HEK293 (cell line): ENCODE data around the gene EPOP.

ENCODE experiments used
- HOXA7 ChIP-seq: sonication (generic); formaldehyde crosslinking; IDR thresholded peaks from 2 replicates; pipeline ENCODE4 v1.8.1; 2022; ENCODE audit warnings: missing genetic modification reagents, borderline replicate concordance
- HOXC10 ChIP-seq: sonication (generic); formaldehyde crosslinking; IDR thresholded peaks from 2 replicates; pipeline ENCODE4 v1.8.1; 2023; ENCODE audit warnings: mild to moderate bottlenecking, missing genetic modification reagents
- KLF1 ChIP-seq: fragments of 450-650 bp; formaldehyde crosslinking; IDR thresholded peaks from 2 replicates; pipeline ENCODE4 v1.5.1; 2016; ENCODE audit warnings: missing biosample characterization, missing genetic modification characterization
- KLF16 ChIP-seq: fragments of 450-650 bp; formaldehyde crosslinking; IDR thresholded peaks from 2 replicates; pipeline ENCODE4 v1.5.1; 2017; ENCODE audit warnings: missing biosample characterization, missing genetic modification characterization
- KLF8 ChIP-seq: fragments of 450-650 bp; formaldehyde crosslinking; IDR thresholded peaks from 2 replicates; pipeline ENCODE4 v1.5.1; 2016; ENCODE audit warnings: missing biosample characterization, missing genetic modification characterization
- PRDM1 ChIP-seq: fragments of 450-650 bp; formaldehyde crosslinking; IDR thresholded peaks from 2 replicates; pipeline ENCODE4; 2016; ENCODE audit warnings: missing biosample characterization, missing genetic modification characterization
- WT1 ChIP-seq: fragments of 450-650 bp; formaldehyde crosslinking; IDR thresholded peaks from 2 replicates; pipeline ENCODE4 v1.5.1; 2016; ENCODE audit warnings: missing biosample characterization, missing genetic modification characterization
- ZBTB1 ChIP-seq: fragments of 450-650 bp; formaldehyde crosslinking; IDR thresholded peaks from 2 replicates; pipeline ENCODE4 v1.5.1; 2016; ENCODE audit warnings: missing biosample characterization, missing genetic modification characterization
- ZBTB7A ChIP-seq: fragments of 450-650 bp; formaldehyde crosslinking; IDR thresholded peaks from 2 replicates; pipeline ENCODE4 v1.5.1; 2016; ENCODE audit warnings: low read depth, missing biosample characterization, missing genetic modification characterization
- ZFHX2 ChIP-seq: fragments of 450-650 bp; formaldehyde crosslinking; conservative IDR thresholded peaks from 2 replicates; pipeline ENCODE4 v1.5.1; 2016; ENCODE audit warnings: missing biosample characterization, missing genetic modification characterization
- ZIC2 ChIP-seq: fragments of 450-650 bp; formaldehyde crosslinking; IDR thresholded peaks from 2 replicates; pipeline ENCODE4 v1.5.1; 2016; ENCODE audit warnings: missing biosample characterization, missing genetic modification characterization
- ZNF239 ChIP-seq: fragments of 450-650 bp; formaldehyde crosslinking; IDR thresholded peaks from 2 replicates; pipeline ENCODE4 v1.5.1; 2016; ENCODE audit warnings: missing biosample characterization, missing genetic modification characterization
- ZNF24 ChIP-seq: fragments of 450-650 bp; formaldehyde crosslinking; IDR thresholded peaks from 2 replicates; pipeline ENCODE4 v1.5.1; 2016; ENCODE audit warnings: missing biosample characterization, missing genetic modification characterization
- ZNF350 ChIP-seq: fragments of 450-650 bp; formaldehyde crosslinking; IDR thresholded peaks from 2 replicates; pipeline ENCODE4 v1.5.0; 2017; ENCODE audit warnings: missing biosample characterization, mild to moderate bottlenecking, missing genetic modification characterization
- ZNF501 ChIP-seq: fragments of 450-650 bp; formaldehyde crosslinking; IDR thresholded peaks from 2 replicates; pipeline ENCODE4 v1.5.1; 2016; ENCODE audit warnings: missing biosample characterization, missing genetic modification characterization
- ZNF521 ChIP-seq: fragments of 450-650 bp; formaldehyde crosslinking; IDR thresholded peaks from 2 replicates; pipeline ENCODE4 v1.5.1; 2017; ENCODE audit warnings: missing biosample characterization, mild to moderate bottlenecking, missing genetic modification characterization
- ZNF548 ChIP-seq: fragments of 450-650 bp; formaldehyde crosslinking; IDR thresholded peaks from 2 replicates; pipeline ENCODE4 v1.5.1; 2016; ENCODE audit warnings: missing biosample characterization, missing genetic modification characterization
- ZNF549 ChIP-seq: fragments of 450-650 bp; IDR thresholded peaks from 2 replicates; pipeline ENCODE4 v1.5.1; 2018; ENCODE audit warnings: missing biosample characterization, missing genetic modification characterization, mild to moderate bottlenecking, inconsistent platforms, moderate library complexity
- ZNF626 ChIP-seq: fragments of 450-650 bp; sonication (Bioruptor Pico); formaldehyde crosslinking; IDR thresholded peaks from 2 replicates; pipeline ENCODE4 v1.5.1; 2018; ENCODE audit warnings: missing biosample characterization, missing genetic modification characterization, inconsistent platforms
- ZNF654 ChIP-seq: fragments of 450-650 bp; formaldehyde crosslinking; IDR thresholded peaks from 2 replicates; pipeline ENCODE4 v1.5.1; 2016; ENCODE audit warnings: low read depth, missing biosample characterization, missing genetic modification characterization
- ZNF658 ChIP-seq: fragments of 450-650 bp; formaldehyde crosslinking; IDR thresholded peaks from 2 replicates; pipeline ENCODE4; 2016; ENCODE audit warnings: missing biosample characterization, missing genetic modification characterization
- ZNF670 ChIP-seq: fragments of 450-650 bp; formaldehyde crosslinking; IDR thresholded peaks from 2 replicates; pipeline ENCODE4 v1.5.1; 2016; ENCODE audit warnings: missing biosample characterization, missing genetic modification characterization, low read depth
- ZNF677 ChIP-seq: fragments of 450-650 bp; IDR thresholded peaks from 2 replicates; pipeline ENCODE4 v1.5.0; 2018; ENCODE audit warnings: missing biosample characterization, mild to moderate bottlenecking, missing genetic modification characterization, moderate library complexity
- ZNF768 ChIP-seq: fragments of 450-650 bp; formaldehyde crosslinking; IDR thresholded peaks from 2 replicates; pipeline ENCODE4 v1.5.1; 2018; ENCODE audit warnings: missing biosample characterization, mild to moderate bottlenecking, missing genetic modification characterization
- ZNF777 ChIP-seq: fragments of 450-650 bp; formaldehyde crosslinking; IDR thresholded peaks from 2 replicates; pipeline ENCODE4 v1.5.1; 2017; ENCODE audit warnings: missing biosample characterization, missing genetic modification characterization, borderline replicate concordance
- ZNF792 ChIP-seq: fragments of 450-650 bp; formaldehyde crosslinking; IDR thresholded peaks from 2 replicates; pipeline ENCODE4 v1.5.1; 2016; ENCODE audit warnings: missing biosample characterization, missing genetic modification characterization
- ZNF830 ChIP-seq: fragments of 450-650 bp; IDR thresholded peaks from 2 replicates; pipeline ENCODE4 v1.5.0; 2018; ENCODE audit warnings: missing biosample characterization, missing genetic modification characterization, low read depth, mild to moderate bottlenecking, moderate library complexity
- ZXDB ChIP-seq: fragments of 450-650 bp; formaldehyde crosslinking; IDR thresholded peaks from 2 replicates; pipeline ENCODE4 v1.5.1; 2016; ENCODE audit warnings: missing biosample characterization, missing genetic modification characterization
- TF ChIP-seq, protein P1 (sequence below): fragments of 450-650 bp; formaldehyde crosslinking; IDR thresholded peaks from 2 replicates; pipeline ENCODE4 v1.5.1; 2016; ENCODE audit warnings: missing biosample characterization, missing genetic modification characterization, low read depth
- TF ChIP-seq, protein P2 (sequence below): fragments of 450-650 bp; formaldehyde crosslinking; IDR thresholded peaks from 2 replicates; pipeline ENCODE4 v1.5.1; 2016; ENCODE audit warnings: missing biosample characterization, missing genetic modification characterization
- TF ChIP-seq, protein P3 (sequence below): fragments of 450-650 bp; formaldehyde crosslinking; optimal IDR thresholded peaks from 2 replicates; pipeline ENCODE3; 2016; ENCODE audit warnings: missing biosample characterization, mild to moderate bottlenecking, missing genetic modification characterization
- TF ChIP-seq, protein P4 (sequence below): fragments of 450-650 bp; formaldehyde crosslinking; IDR thresholded peaks from 2 replicates; pipeline ENCODE4 v1.5.1; 2016; ENCODE audit warnings: missing biosample characterization, missing genetic modification characterization

Gene EPOP

GRCh38 chr17:38703742-38704605 lies 29.2 kb upstream of the EPOP start (continued):
- TF ChIP-seq, protein P1, sequence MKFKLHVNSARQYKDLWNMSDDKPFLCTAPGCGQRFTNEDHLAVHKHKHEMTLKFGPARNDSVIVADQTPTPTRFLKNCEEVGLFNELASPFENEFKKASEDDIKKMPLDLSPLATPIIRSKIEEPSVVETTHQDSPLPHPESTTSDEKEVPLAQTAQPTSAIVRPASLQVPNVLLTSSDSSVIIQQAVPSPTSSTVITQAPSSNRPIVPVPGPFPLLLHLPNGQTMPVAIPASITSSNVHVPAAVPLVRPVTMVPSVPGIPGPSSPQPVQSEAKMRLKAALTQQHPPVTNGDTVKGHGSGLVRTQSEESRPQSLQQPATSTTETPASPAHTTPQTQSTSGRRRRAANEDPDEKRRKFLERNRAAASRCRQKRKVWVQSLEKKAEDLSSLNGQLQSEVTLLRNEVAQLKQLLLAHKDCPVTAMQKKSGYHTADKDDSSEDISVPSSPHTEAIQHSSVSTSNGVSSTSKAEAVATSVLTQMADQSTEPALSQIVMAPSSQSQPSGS: no peak
- TF ChIP-seq, protein P2, sequence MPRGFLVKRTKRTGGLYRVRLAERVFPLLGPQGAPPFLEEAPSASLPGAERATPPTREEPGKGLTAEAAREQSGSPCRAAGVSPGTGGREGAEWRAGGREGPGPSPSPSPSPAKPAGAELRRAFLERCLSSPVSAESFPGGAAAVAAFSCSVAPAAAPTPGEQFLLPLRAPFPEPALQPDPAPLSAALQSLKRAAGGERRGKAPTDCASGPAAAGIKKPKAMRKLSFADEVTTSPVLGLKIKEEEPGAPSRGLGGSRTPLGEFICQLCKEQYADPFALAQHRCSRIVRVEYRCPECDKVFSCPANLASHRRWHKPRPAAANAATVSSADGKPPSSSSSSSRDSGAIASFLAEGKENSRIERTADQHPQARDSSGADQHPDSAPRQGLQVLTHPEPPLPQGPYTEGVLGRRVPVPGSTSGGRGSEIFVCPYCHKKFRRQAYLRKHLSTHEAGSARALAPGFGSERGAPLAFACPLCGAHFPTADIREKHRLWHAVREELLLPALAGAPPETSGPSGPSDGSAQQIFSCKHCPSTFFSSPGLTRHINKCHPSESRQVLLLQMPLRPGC (tag by site-specific recombination): no peak
- TF ChIP-seq KLF8 (peak; percentile 87; the same call in 1 of the 2 replicates), ZNF24 (tag by site-specific recombination) (peak; percentile 74), ZNF658 (no peak), PRDM1 (tag by site-specific recombination) (no peak), ZNF777 (tag by site-specific recombination) (no peak), ZNF677 (tag by site-specific recombination) (no peak), ZBTB1 (tag by site-specific recombination) (peak; percentile 6; the same call in 1 of the 2 replicates), ZNF501 (tag by site-specific recombination) (peak; percentile 59; the same call in 1 of the 2 replicates), ZNF792 (tag by site-specific recombination) (no peak; the same call in 1 of the 2 replicates), ZNF239 (tag by site-specific recombination) (no peak), HOXC10 (CRISPR knock-in tag) (no peak), ZNF521 (tag by site-specific recombination) (no peak), ZNF548 (tag by site-specific recombination) (no peak), ZNF626 (no peak), ZFHX2 (peak; percentile 90), ZIC2 (tag by site-specific recombination) (peak; percentile 81), ZBTB7A (0 out of 2 replicates have a peak, but pooled peaks have one; percentile 23), ZNF670 (tag by site-specific recombination) (no peak), HOXA7 (CRISPR knock-in tag) (no peak), KLF1 (tag by site-specific recombination) (peak; percentile 61; the same call in 1 of the 2 replicates), ZXDB (tag by site-specific recombination) (peak; percentile 56), ZNF830 (tag by site-specific recombination) (no peak), ZNF654 (tag by site-specific recombination) (no peak), ZNF350 (tag by site-specific recombination) (no peak), ZNF768 (tag by site-specific recombination) (no peak), KLF16 (tag by site-specific recombination) (peak; percentile 91), WT1 (peak; percentile 96), ZNF549 (tag by site-specific recombination) (no peak)
- TF ChIP-seq, protein P3, sequence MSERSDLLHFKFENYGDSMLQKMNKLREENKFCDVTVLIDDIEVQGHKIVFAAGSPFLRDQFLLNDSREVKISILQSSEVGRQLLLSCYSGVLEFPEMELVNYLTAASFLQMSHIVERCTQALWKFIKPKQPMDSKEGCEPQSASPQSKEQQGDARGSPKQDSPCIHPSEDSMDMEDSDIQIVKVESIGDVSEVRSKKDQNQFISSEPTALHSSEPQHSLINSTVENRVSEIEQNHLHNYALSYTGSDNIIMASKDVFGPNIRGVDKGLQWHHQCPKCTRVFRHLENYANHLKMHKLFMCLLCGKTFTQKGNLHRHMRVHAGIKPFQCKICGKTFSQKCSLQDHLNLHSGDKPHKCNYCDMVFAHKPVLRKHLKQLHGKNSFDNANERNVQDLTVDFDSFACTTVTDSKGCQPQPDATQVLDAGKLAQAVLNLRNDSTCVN (tag by site-specific recombination): peak; percentile 26
- TF ChIP-seq, protein P4, sequence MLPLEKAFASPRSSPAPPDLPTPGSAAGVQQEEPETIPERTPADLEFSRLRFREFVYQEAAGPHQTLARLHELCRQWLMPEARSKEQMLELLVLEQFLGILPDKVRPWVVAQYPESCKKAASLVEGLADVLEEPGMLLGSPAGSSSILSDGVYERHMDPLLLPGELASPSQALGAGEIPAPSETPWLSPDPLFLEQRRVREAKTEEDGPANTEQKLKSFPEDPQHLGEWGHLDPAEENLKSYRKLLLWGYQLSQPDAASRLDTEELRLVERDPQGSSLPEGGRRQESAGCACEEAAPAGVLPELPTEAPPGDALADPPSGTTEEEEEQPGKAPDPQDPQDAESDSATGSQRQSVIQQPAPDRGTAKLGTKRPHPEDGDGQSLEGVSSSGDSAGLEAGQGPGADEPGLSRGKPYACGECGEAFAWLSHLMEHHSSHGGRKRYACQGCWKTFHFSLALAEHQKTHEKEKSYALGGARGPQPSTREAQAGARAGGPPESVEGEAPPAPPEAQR: no peak
